Stomach (tissue), 9 donors: ENCODE measurements around the gene CARD19. TPM values are rescaled to one million over a fixed set of nuclear protein-coding genes. Genes with fewer than 3 reads are reported as not detected.
A peak's percentile ranks its signal among the peaks of the same experiment; 100 is the strongest.

ENCODE experiments used
- DNase-seq, 2 donors: peaks; one replicate each; pipeline versions ENCODE4 v3.0.0 to v3.0.0-alpha.2; 2013 to 2019
- H3K27ac ChIP-seq, 5 donors: fragments of 200-600 bp in 4 of 5; sonication (generic) in 4 of 5; one replicate each; pipeline ENCODE4 v1.5.1; 2013 to 2019; ENCODE audit warnings: mild to moderate bottlenecking in 1 of 5, moderate library complexity in 1 of 5
- H3K27me3 ChIP-seq, 3 donors: fragments of 200-600 bp; sonication (generic); one replicate each; pipeline ENCODE4 v1.5.1; 2017 to 2019; ENCODE audit warnings: mixed run types in 1 of 3
- H3K36me3 ChIP-seq, 4 donors: fragments of 200-600 bp; sonication (generic); 1 replicate in 3 of 4; 2 replicates in 1 of 4; pipeline ENCODE4 v1.5.1; 2016 to 2019
- H3K4me1 ChIP-seq, 4 donors: fragments of 200-600 bp; sonication (generic); one replicate each; pipeline ENCODE4 v1.5.1; 2016 to 2019
- H3K4me3 ChIP-seq, 4 donors: fragments of 200-600 bp; sonication (generic) in 3 of 4; one replicate each; pipeline ENCODE4 v1.5.1; 2016 to 2019; ENCODE audit warnings: mild to moderate bottlenecking in 1 of 4
- H3K9me3 ChIP-seq, 4 donors: fragments of 200-600 bp; sonication (generic); one replicate each; pipeline ENCODE4 v1.5.1; 2016 to 2019
- CTCF ChIP-seq, 7 experiments: fragments of 450-650 bp in 4 of 7; fragments of 200-600 bp in 3 of 7; sonication (generic) in 3 of 7; IDR thresholded peaks; one replicate each; pipeline ENCODE4 v1.5.1; 2016 to 2019; ENCODE audit warnings: antibody characterized with exemption in 7 of 7, control low read depth in 2 of 7, mild to moderate bottlenecking in 1 of 7
- EP300 ChIP-seq: sonication (generic); formaldehyde crosslinking; IDR thresholded peaks from one replicate; pipeline ENCODE4 v1.6.1; 2017; ENCODE audit warnings: antibody characterized with exemption
- POLR2A ChIP-seq, 4 donors: fragments of 450-650 bp; IDR thresholded peaks; one replicate each; pipeline ENCODE4 v1.6.1; 2016; ENCODE audit warnings: antibody characterized with exemption in 4 of 4, control low read depth in 2 of 4, mild to moderate bottlenecking in 1 of 4, moderate library complexity in 1 of 4
- POLR2AphosphoS5 ChIP-seq, 3 donors: sonication (generic); formaldehyde crosslinking; IDR thresholded peaks; one replicate each; pipeline ENCODE4 v1.6.1; 2016; ENCODE audit warnings: antibody characterized with exemption in 3 of 3
- WGBS, 5 donors: extraction: QIAGEN DNeasy Blood & Tissue Kit in 3 of 5; methylation state at CpG; one replicate each; pipeline versions ENCODE4 v1.1.5 to v1.1.7; 2013 to 2018; 5-methylcytosine and 5-hydroxymethylcytosine counted together
- intact Hi-C: fragments of 100-400 bp; cut with DNase I; formaldehyde crosslinking; loops from one replicate; pipeline ENCODE4 v1.15.1; 2023; ENCODE audit warnings: low total_unique reads
- polyA plus RNA-seq, 3 donors: library from polyadenylated mRNA; stranded (reverse); fragments of 200-250 nt; gene quantifications; one replicate each; pipeline ENCODE4 v1.2.3, GENCODE V29; 2013
- total RNA-seq, 5 donors: library from RNA; depleted of rRNA; stranded (reverse); fragments of >200 nt; gene quantifications; one replicate each; pipeline versions ENCODE4 v1.1.0 to v1.2.3, GENCODE V29; 2014 to 2016
- donor health status: healthy with polysubstance abuse.
- donor health status: Bipolar disorder and iron deficiency.
- donor health status: healthy.

CARD19 gene
- total and polyA plus RNA-seq, 8 donors: 14.3 to 95.1 (median 45.6) TPM

- no peak for DNase-seq
- 82 to 86% (median 84%) methylated on average over 11 of the region's 11 CpGs for WGBS, 5 donors
- no peak for TF ChIP-seq POLR2AphosphoS5 (IDR thresholded peaks at IDR 0.05)
- TF ChIP-seq POLR2A (IDR thresholded peaks at IDR 0.05): no peak
- no peak for TF ChIP-seq EP300
- Histone ChIP-seq H3K9me3 (no peaks in the 10 kb centered on the region), H3K36me3 (no peaks in the 10 kb centered on the region), H3K27me3 (no peaks in the 10 kb centered on the region), H3K4me1 (peaks cover 17 to 37% (median 25%) of the 10 kb centered on the region in 4 donors), H3K4me3 (no peak overlapping the region), H3K27ac (no peak overlapping the region)
- intact Hi-C loops: no loop called here
Measured at GRCh38 chr9:93054758-93055704, 41.0 kb upstream of the CARD19 start.

- Histone ChIP-seq H3K9me3 (no peaks in the 10 kb centered on the region), H3K4me1 (peaks cover 38 to 53% (median 44%) of the 10 kb centered on the region in 4 donors), H3K4me3 (no peak overlapping the region), H3K27me3 (no peaks in the 10 kb centered on the region), H3K27ac (peak overlapping the region in 2 of 5 donors; percentile 80 to 81), H3K36me3 (no peaks in the 10 kb centered on the region)
- 74 to 86% (median 81%) methylated on average over 7 to 8 of the region's 8 CpGs for WGBS, 5 donors
- peak in 1 of 2 donors; percentile 39 for DNase-seq
- TF ChIP-seq POLR2A (IDR thresholded peaks at IDR 0.05) (no peak), POLR2AphosphoS5 (IDR thresholded peaks at IDR 0.05) (no peak), EP300 (no peak), CTCF (IDR thresholded peaks at IDR 0.05) (no peak)
- intact Hi-C loops: no loop called here
Measured at GRCh38 chr9:93057042-93057702, 38.8 kb upstream of the CARD19 start.

DNA sequence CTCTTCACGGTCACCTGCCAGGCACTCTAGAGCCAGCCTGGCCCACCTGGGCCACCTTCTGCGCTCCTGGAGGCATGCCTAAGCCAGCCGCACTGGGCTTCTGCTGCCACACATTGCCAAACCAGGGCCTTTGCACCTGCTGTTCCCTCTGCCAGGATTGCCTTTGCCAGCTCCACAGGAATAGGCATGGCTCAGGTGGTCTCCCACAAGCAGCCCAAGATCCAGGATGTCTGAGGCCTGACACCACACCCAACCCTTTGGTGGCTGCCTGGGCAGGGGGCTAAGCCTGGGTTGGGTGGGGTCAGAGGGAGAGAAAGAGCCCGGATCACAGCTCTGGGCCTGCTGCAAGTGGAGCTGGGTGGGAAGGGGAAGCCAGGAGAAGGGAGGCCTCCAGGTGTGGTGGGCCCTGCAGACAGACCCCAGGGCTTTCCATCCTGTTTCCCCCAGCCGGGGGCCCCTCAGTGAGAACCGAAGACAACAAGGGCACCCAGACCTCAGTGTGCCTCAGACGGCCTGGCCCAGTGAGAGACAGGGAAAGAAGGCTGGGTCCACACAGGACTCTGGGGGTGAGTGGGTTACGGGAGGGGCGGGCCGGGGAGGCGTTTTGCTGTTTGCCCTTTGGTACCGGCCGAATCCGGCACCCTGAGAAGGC, 38.2 kb upstream of the CARD19 start:
- Histone ChIP-seq H3K36me3 (no peaks in the 10 kb centered on the region), H3K9me3 (no peaks in the 10 kb centered on the region), H3K27me3 (no peaks in the 10 kb centered on the region), H3K4me3 (peak overlapping the region in 3 of 4 donors; percentile 58 to 65 (median 59)), H3K27ac (peak overlapping the region in 4 of 5 donors; percentile 28 to 81 (median 74)), H3K4me1 (peaks cover 38 to 60% (median 46%) of the 10 kb centered on the region in 4 donors)
- no peak for DNase-seq
- intact Hi-C loops: no loop called here
- WGBS, 5 donors: 37 to 57% (median 54%) methylated on average over 10 to 14 of the region's 14 CpGs
- no peak for TF ChIP-seq POLR2AphosphoS5 (IDR thresholded peaks at IDR 0.05)
- no peak for TF ChIP-seq POLR2A (IDR thresholded peaks at IDR 0.05)
- TF ChIP-seq CTCF (IDR thresholded peaks at IDR 0.05): no peak
- no peak for TF ChIP-seq EP300

DNA sequence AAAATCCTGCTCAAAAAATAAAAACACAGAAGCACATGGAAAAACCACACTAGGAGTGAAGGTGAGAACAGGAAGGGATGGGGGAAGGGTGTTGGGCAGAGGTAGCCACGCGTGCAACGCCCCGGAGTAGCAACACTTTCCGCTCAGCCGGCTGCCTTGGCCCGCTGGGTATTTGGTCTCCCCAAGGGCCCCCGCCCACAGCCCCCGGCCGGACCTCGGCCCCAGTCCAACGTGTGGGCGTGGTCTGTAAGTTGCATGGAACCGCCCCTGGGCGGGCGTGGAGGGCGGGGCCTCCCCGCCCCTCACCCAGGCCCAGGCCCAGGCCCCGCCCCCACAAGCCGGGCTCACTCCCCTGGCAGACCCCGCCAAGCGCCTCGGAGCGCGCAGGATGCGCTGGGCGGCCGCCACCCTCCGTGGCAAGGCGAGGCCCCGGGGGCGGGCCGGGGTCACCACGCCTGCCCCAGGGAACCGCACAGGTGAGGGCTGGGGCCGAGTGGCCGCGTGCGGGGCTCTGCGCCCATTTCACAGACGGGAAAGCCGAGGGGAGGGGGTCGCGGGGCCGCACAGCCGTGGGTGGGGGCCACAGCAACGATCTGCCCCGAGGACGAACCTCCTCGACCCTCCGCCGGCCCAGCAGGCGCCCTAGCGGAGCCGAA, 37.5 kb upstream of the CARD19 start, which contains the start of gene SUSD3:
Gene SUSD3 (plus strand): TSS at position 347 of the 656 bp plus-strand sequence. CDS start 42 bp downstream, at position 389.
- Histone ChIP-seq H3K36me3 (no peaks in the 10 kb centered on the region), H3K4me1 (peaks cover 38 to 65% (median 48%) of the 10 kb centered on the region in 4 donors), H3K4me3 (peak within 1 kb of the TSS; percentile 55 to 65 (median 58)), H3K27me3 (no peaks in the 10 kb centered on the region), H3K9me3 (no peaks in the 10 kb centered on the region), H3K27ac (peak within 1 kb of the TSS; percentile 39 to 81 (median 69))
- intact Hi-C loops: no loop called here
- DNase-seq: peak; percentile 76 to 89
- WGBS, 5 donors: 0 to 2% (median 2%) methylated on average over 22 to 55 of the region's 55 CpGs
- TF ChIP-seq POLR2A (IDR thresholded peaks at IDR 0.05) (no peak), POLR2AphosphoS5 (IDR thresholded peaks at IDR 0.05) (no peak), EP300 (no peak), CTCF (IDR thresholded peaks at IDR 0.05) (no peak)
